HAP-1 (cell line): ENCODE data around the gene LRBA.

ENCODE experiments used
- DNase-seq, 2 experiments: peaks; one replicate each; pipeline ENCODE4 v3.0.0-alpha.2; 2016 to 2020; ENCODE audit warnings: low spot score in 2 of 2
- H3K27me3 ChIP-seq: fragments of 250-450 bp; sonication (Bioruptor Pico); 2 replicates; pipeline ENCODE4 v1.5.1; 2020; ENCODE audit warnings: low read depth, mild to moderate bottlenecking, moderate library complexity
- H3K36me3 ChIP-seq: fragments of 250-450 bp; sonication (Bioruptor Pico); replicated peaks from 2 replicates; pipeline ENCODE4 v1.5.1; 2020; ENCODE audit warnings: mild to moderate bottlenecking
- H3K4me1 ChIP-seq: fragments of 250-450 bp; sonication (Bioruptor Pico); 2 replicates; pipeline ENCODE4 v1.5.1; 2020; ENCODE audit warnings: mild to moderate bottlenecking
- H3K4me3 ChIP-seq: fragments of 250-450 bp; sonication (Bioruptor Pico); 2 replicates; pipeline ENCODE4 v1.5.1; 2020; ENCODE audit warnings: mild to moderate bottlenecking, moderate library complexity
- H3K9me3 ChIP-seq: fragments of 250-450 bp; sonication (Bioruptor Pico); 2 replicates; pipeline ENCODE4 v1.5.1; 2020; ENCODE audit warnings: mild to moderate bottlenecking, moderate library complexity
- in situ Hi-C: fragments of 300-500 bp; cut with MboI; formaldehyde crosslinking; loops from 3 replicates; pipeline ENCODE4 v1.14.3; 2020; ENCODE audit warnings: low sequenced_read_pairs, inconsistent platforms, mixed read lengths

The LRBA gene

DNA sequence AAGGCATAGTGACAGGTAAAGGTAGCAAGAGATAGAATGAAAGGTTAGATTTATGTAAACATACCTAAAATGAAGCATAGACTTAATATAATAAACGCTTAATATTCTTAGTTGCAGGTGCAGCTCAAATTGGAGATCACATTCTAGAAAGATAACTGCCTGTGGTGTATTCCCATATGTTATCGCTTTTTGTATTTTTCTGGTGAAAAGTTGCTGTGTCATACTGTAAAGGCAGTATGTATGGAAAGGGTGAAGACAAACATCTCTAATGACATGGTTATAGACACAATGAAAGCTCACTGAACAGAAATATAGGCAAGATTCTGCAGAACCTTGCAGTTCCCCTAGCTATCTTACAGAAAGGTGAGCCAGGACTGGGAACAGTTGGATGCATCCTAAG, 696.6 kb downstream of the LRBA start:
- no peak overlapping the region for H3K4me3 ChIP-seq
- no peak for DNase-seq
- in situ Hi-C loops, result no loop called here
- H3K9me3 ChIP-seq, result no peaks in the 10 kb centered on the region
- no peaks in the 10 kb centered on the region; the same call in 1 of the 2 replicates for H3K36me3 ChIP-seq
- no peaks in the 10 kb centered on the region for H3K27me3 ChIP-seq
- H3K4me1 ChIP-seq, result peaks cover 13% of the 10 kb centered on the region; the same call in 1 of the 2 replicates

GRCh38 chr4:150316332-150317205, 698.5 kb downstream of the LRBA start:
- H3K36me3 ChIP-seq, result no peaks in the 10 kb centered on the region; the same call in 1 of the 2 replicates
- in situ Hi-C loops, result no loop called here
- no peaks in the 10 kb centered on the region for H3K9me3 ChIP-seq
- H3K4me1 ChIP-seq, result peaks cover 11% of the 10 kb centered on the region; the same call in 1 of the 2 replicates
- DNase-seq, result no peak
- no peaks in the 10 kb centered on the region for H3K27me3 ChIP-seq
- no peak overlapping the region for H3K4me3 ChIP-seq

GRCh38 chr4:150315691-150316090, 699.4 kb downstream of the LRBA start:
- in situ Hi-C loops, result no loop called here
- Histone ChIP-seq H3K4me3 (no peak overlapping the region), H3K27me3 (no peaks in the 10 kb centered on the region), H3K36me3 (no peaks in the 10 kb centered on the region; the same call in 1 of the 2 replicates), H3K4me1 (peaks cover 11% of the 10 kb centered on the region), H3K9me3 (no peaks in the 10 kb centered on the region)
- no peak for DNase-seq

DNA sequence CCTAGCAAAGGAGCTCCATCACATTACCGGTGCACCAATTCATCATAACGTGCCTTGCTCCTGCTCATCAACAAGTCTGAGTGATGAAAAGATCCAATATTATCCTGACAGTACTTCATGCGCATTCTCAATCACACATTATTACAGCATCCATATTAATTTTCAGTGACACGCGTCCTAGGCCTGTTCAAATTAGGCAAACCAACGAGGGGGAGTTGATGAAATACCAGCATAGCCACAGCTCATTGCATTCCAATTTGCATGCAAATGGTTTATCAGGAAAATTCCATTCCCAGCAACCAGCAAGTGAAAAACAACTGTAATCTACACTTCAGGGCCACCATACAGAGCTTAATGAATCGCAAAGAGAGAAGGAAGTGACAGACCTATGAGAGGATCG, 699.9 kb downstream of the LRBA start:
- Histone ChIP-seq H3K9me3 (no peaks in the 10 kb centered on the region), H3K27me3 (no peaks in the 10 kb centered on the region), H3K36me3 (no peaks in the 10 kb centered on the region; the same call in 1 of the 2 replicates), H3K4me3 (no peak overlapping the region), H3K4me1 (peaks cover 14% of the 10 kb centered on the region)
- in situ Hi-C loops, result no loop called here
- DNase-seq, result peak in 1 of 2 experiments; percentile 19

DNA sequence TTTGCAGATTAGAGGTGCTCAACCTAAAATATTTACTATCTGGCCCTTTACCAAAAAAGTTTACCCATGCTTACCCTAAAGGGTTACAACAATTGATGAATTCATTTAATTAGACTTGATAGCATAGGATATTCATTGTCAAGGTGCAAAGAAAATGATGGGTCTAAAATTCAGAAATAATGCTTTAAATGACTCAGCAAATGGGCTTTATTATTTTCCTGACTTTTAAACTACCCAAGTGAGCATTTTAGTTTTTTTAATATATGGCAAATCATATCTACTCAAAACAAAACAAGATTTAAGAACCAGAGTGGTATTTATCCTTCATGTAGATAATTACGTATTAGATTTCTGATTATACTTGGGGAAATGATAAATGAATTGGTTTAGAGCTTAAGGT, 701.1 kb downstream of the LRBA start:
- H3K4me1 ChIP-seq, result peaks cover 14% of the 10 kb centered on the region
- H3K36me3 ChIP-seq, result no peaks in the 10 kb centered on the region; the same call in 1 of the 2 replicates
- no peak for DNase-seq
- H3K4me3 ChIP-seq, result no peak overlapping the region
- no peaks in the 10 kb centered on the region for H3K9me3 ChIP-seq
- H3K27me3 ChIP-seq, result no peaks in the 10 kb centered on the region
- in situ Hi-C loops, result no loop called here

DNA sequence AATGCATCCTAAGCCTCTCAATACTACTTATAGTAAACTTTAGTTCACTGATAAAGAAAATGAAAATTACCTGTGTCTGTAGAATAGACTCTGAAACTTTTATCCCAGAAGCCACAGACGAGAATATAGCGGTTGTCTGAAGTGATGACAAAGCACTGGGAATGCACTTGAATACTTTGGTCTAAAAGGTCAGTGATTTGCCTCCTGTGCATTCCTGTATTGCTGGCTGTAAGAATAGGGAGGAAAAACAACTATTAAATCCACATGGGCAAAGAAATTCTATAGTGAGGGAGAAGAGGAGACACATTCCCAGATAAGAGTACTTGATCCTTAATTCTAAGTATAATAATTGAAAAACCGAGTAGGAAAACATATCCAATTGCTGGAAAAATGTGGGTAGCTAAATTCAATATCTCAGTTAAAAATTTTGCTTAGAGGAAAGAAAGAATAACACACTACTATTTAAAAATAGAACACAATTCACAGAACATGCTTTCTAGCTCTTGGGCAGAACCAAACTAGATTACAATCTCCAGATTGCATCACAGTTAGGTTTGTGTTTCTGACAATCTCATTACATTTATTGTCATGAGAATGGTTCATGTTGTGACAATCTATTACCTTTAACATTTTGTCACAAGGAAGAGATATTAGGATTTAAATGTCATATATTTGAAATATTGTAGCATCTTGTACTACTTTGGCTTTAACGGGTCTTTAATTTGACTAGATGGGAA, 704.8 kb downstream of the LRBA start:
- Histone ChIP-seq H3K36me3 (no peaks in the 10 kb centered on the region; the same call in 1 of the 2 replicates), H3K4me1 (peaks cover 10% of the 10 kb centered on the region), H3K9me3 (no peaks in the 10 kb centered on the region), H3K27me3 (no peaks in the 10 kb centered on the region), H3K4me3 (no peak overlapping the region)
- in situ Hi-C loops, result no loop called here
- no peak for DNase-seq

GRCh38 chr4:150308824-150309472, 706.1 kb downstream of the LRBA start:
- in situ Hi-C loops, result no loop called here
- H3K4me3 ChIP-seq, result no peak overlapping the region
- H3K9me3 ChIP-seq, result no peaks in the 10 kb centered on the region
- no peaks in the 10 kb centered on the region for H3K27me3 ChIP-seq
- no peak for DNase-seq
- peaks cover 4% of the 10 kb centered on the region for H3K4me1 ChIP-seq
- H3K36me3 ChIP-seq, result no peaks in the 10 kb centered on the region

- Histone ChIP-seq H3K4me3 (no peak overlapping the region), H3K4me1 (peaks cover 4% of the 10 kb centered on the region), H3K27me3 (no peaks in the 10 kb centered on the region), H3K36me3 (no peaks in the 10 kb centered on the region), H3K9me3 (no peaks in the 10 kb centered on the region)
- DNase-seq, result no peak
- in situ Hi-C loops, result no loop called here
Observed at GRCh38 chr4:150306719-150307118, 708.4 kb downstream of the LRBA start.

DNA sequence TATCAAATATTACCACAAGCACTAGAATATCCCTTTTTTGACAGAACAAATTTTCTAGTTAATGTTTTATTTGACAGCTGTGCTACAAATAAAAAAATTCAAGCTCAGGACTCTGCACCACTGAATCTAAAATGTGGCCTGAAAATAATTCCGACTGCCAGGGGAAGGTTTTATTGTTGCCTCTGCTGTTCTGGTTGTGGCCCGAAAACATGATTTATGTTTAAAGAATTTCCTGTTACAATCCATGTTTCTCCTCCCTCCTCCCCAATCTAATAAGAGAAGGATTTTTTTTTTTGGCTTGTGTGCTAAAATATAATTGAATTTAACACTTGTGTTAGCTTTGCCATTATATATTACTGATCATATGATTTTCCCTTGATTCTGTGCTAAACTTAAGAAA, 709.1 kb downstream of the LRBA start:
- Histone ChIP-seq H3K36me3 (no peaks in the 10 kb centered on the region), H3K9me3 (no peaks in the 10 kb centered on the region), H3K27me3 (no peaks in the 10 kb centered on the region), H3K4me1 (peaks cover 4% of the 10 kb centered on the region), H3K4me3 (no peak overlapping the region)
- in situ Hi-C loops, result no loop called here
- no peak for DNase-seq

- in situ Hi-C loops, result no loop called here
- no peaks in the 10 kb centered on the region for H3K9me3 ChIP-seq
- H3K4me3 ChIP-seq, result no peak overlapping the region
- DNase-seq, result no peak
- H3K27me3 ChIP-seq, result no peaks in the 10 kb centered on the region
- H3K36me3 ChIP-seq, result no peaks in the 10 kb centered on the region
- peaks cover 7% of the 10 kb centered on the region for H3K4me1 ChIP-seq
Observed at GRCh38 chr4:150302553-150302952, 712.5 kb downstream of the LRBA start.

GRCh38 chr4:150299816-150300215, 715.3 kb downstream of the LRBA start:
- no peak for DNase-seq
- Histone ChIP-seq H3K27me3 (no peaks in the 10 kb centered on the region), H3K9me3 (no peaks in the 10 kb centered on the region), H3K4me1 (peaks cover 7% of the 10 kb centered on the region), H3K36me3 (no peaks in the 10 kb centered on the region), H3K4me3 (no peak overlapping the region)
- in situ Hi-C loops, result loop anchor here (10.0 kb wide), 1 partner anchor 565 kb away; no protein-coding TSS in a partner anchor

DNA sequence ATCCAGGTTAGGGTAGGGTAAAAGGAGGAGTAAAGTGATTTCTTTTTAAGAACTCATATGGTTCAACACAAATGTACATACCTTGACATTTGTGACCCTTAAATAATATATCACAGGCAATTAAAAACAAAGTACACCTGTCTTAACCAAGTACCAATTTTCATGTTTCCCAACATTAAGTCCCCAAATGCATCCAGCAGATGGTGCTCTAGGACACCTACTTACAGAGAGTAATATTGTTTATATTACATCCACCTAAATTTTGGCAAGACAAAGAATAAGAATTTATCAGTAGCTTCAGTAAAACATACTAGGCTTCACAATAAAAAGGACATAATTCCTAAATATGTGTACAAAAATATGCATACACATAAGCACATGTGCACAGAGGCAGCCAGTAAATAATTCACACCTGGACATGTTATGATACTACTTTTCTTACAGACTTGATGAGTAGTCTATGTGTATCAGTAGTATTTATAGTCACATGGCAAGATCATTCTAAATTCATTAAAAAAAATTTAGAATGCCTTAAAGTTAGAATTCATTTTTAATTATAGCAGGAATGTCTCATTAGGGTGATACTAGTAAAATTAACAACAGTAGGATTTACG, 717.1 kb downstream of the LRBA start:
- in situ Hi-C loops, result loop anchor here (10.0 kb wide), 1 partner anchor 567 kb away; no protein-coding TSS in a partner anchor
- H3K36me3 ChIP-seq, result no peaks in the 10 kb centered on the region
- H3K27me3 ChIP-seq, result no peaks in the 10 kb centered on the region
- peak; percentile 55 to 67 for DNase-seq
- no peaks in the 10 kb centered on the region for H3K9me3 ChIP-seq
- H3K4me3 ChIP-seq, result no peak overlapping the region
- peaks cover 7% of the 10 kb centered on the region for H3K4me1 ChIP-seq

DNA sequence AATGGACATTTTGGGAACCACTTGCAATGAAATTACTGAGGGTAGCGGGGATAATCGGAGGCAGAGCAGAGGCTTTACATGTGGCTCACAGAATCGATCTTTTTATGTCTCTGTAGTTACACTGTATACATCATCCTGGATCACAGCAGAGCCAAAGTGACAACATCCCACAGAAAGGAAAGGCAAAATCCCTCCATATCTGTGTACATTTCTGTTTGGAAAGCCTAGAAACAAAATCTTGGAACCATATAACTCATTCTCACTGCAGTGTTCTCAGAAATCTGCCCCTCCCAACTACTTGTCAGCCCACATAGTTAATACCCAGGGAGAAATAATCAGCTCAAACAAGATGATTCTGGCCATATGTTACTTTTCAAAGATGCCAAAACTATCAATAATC, 725.2 kb downstream of the LRBA start:
- Histone ChIP-seq H3K9me3 (no peaks in the 10 kb centered on the region), H3K27me3 (no peaks in the 10 kb centered on the region), H3K4me3 (no peak overlapping the region), H3K4me1 (peaks cover 9% of the 10 kb centered on the region), H3K36me3 (no peaks in the 10 kb centered on the region)
- in situ Hi-C loops, result loop anchor here (10.0 kb wide), 1 partner anchor 575 kb away; no protein-coding TSS in a partner anchor
- no peak for DNase-seq
